Measurements from ENCODE around the gene NTRK3.

DNA sequence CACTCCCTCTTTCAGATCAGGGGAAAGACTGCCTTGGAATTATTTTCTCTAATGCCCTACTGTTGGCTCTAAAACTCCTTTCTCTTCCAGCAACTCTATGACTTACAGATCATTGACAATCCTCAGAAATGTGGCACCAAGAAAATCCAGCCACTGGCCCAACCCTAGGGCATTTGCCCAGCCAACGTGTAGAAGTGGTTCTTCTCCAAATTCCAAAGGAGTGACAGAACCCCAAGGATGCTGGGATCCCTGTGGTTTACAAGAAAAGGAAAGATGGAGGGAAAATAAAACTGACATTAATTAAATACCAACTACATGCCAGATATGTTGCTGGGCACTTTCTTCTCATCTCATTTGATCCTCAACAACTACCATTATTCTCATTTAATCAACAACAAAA is 216.0 kb downstream of the NTRK3 start:
- no peak for TF ChIP-seq CTCF (IDR thresholded peaks at IDR 0.05)
- no peak for TF ChIP-seq POLR2A (IDR thresholded peaks at IDR 0.05)
